K562 (cell line): ENCODE measurements around the gene POLR2J3. TPM values are rescaled to one million over a fixed set of nuclear protein-coding genes. Genes with fewer than 3 reads are reported as not detected.
"Not testable (repeated sequence)": the region's sequence is repeated elsewhere in the genome, so short reads cannot be mapped to it uniquely, and the experiment has no call there.

Source experiments
- ATAC-seq: fragments of 200-7000 bp; cut with Tn5 transposase; 3 replicates; pipeline ENCODE4 v1.9.1; 2020; ENCODE audit warnings: moderate library complexity
- BruUV-seq: library from RNA; stranded (reverse); fragments of 400-500 nt; replicated peaks from 2 replicates; lab custom pipeline; 2021; lab: Mats Ljungman, UMichigan
- CTCF ChIA-PET: fragments of 300-600 bp; formaldehyde crosslinking; extraction: SDS; loops from one replicate; lab custom pipeline; 2021; ENCODE audit warnings: low intra/inter-chr PET ratio; lab: Yijun Ruan, JAX
- POLR2A ChIA-PET: fragments of 300-600, 350-650 bp; sonication (Branson Sonifier 250); formaldehyde crosslinking; extraction: SDS; loops from one replicate; lab custom pipeline; 2021; ENCODE audit warnings: antibody characterized with exemption, inconsistent platforms; lab: Yijun Ruan, JAX
- DNase-seq, 4 experiments: peaks; one replicate each; pipeline versions ENCODE4 v3.0.0 to v3.0.0-alpha.2; 2011 to 2018; ENCODE audit warnings: low spot score in 3 of 4, mixed read lengths in 3 of 4; ENCODE audit errors: extremely low read depth in 1 of 4
- FAIRE-seq: peaks from 2 replicates; lab custom pipeline; 2011; peaks lifted over from hg19 to GRCh38; lab: Jason Lieb, UNC
- H2AFZ ChIP-seq: 2 replicates; pipeline ENCODE4 v1.6.0; 2011; ENCODE audit warnings: low read depth, low read length, control low read depth, inconsistent platforms
- H3K27ac ChIP-seq: fragments of 200-600 bp; 3 replicates; pipeline ENCODE4 v1.8.0; 2011; ENCODE audit warnings: low read depth, mild to moderate bottlenecking, control low read depth, inconsistent platforms, low read length, moderate library complexity, mixed read lengths; ENCODE audit errors: extremely low read depth
- H3K27me3 ChIP-seq, 2 experiments: fragments of 300-600 bp in 1 of 2; 2 replicates in 1 of 2; 3 replicates in 1 of 2; pipeline versions ENCODE4 v1.6.0 to v1.8.0; 2011; ENCODE audit warnings: inconsistent platforms in 2 of 2, low read length in 2 of 2, mild to moderate bottlenecking in 1 of 2, mixed read lengths in 1 of 2, moderate library complexity in 1 of 2; ENCODE audit not compliant: control insufficient read depth in 2 of 2, insufficient read depth in 2 of 2
- H3K36me3 ChIP-seq: fragments of 300-600 bp; 3 replicates; pipeline ENCODE4 v1.8.0; 2011; ENCODE audit warnings: mild to moderate bottlenecking, low read length, inconsistent platforms; ENCODE audit not compliant: control insufficient read depth, insufficient read depth
- H3K4me1 ChIP-seq, 2 experiments: fragments of 200-600 bp in 1 of 2; replicated peaks in 1 of 2; 2 replicates in 1 of 2; 3 replicates in 1 of 2; pipeline versions ENCODE4 v1.5.1 to v1.8.0; 2011; ENCODE audit warnings: inconsistent platforms in 2 of 2, low read length in 2 of 2, mild to moderate bottlenecking in 1 of 2, mixed read lengths in 1 of 2, moderate library complexity in 1 of 2; ENCODE audit not compliant: control insufficient read depth in 2 of 2, insufficient read depth in 2 of 2
- H3K4me2 ChIP-seq: 2 replicates; pipeline ENCODE4 v1.6.1; 2011; ENCODE audit warnings: low read length, control low read depth, inconsistent platforms, mixed read lengths; ENCODE audit not compliant: insufficient read depth
- H3K4me3 ChIP-seq: fragments of 200-600 bp; sonication (generic), shearing (Covaris generic); 2 replicates; pipeline ENCODE4 v1.5.1; 2016; ENCODE audit warnings: control low read depth, inconsistent platforms
- H3K79me2 ChIP-seq: fragments of 200-600 bp; 3 replicates; pipeline ENCODE4 v1.8.0; 2011; ENCODE audit warnings: low read length, inconsistent platforms; ENCODE audit not compliant: control insufficient read depth, insufficient read depth
- H3K9ac ChIP-seq, 2 experiments: 2 replicates each; pipeline versions ENCODE4 v1.6.0 to v1.6.1; 2011; ENCODE audit warnings: low read depth in 2 of 2, low read length in 2 of 2, control low read depth in 1 of 2, inconsistent platforms in 1 of 2, mild to moderate bottlenecking in 1 of 2, mixed read lengths in 1 of 2; ENCODE audit not compliant: insufficient read depth in 1 of 2
- H3K9me1 ChIP-seq: one replicate; pipeline ENCODE4 v1.6.0; 2011; ENCODE audit warnings: inconsistent platforms, mild to moderate bottlenecking, low read length, moderate library complexity; ENCODE audit not compliant: control insufficient read depth, insufficient read depth
- H3K9me3 ChIP-seq: replicated peaks from 2 replicates; pipeline ENCODE4 v1.5.1; 2011; ENCODE audit warnings: low read depth, low read length, inconsistent platforms; ENCODE audit not compliant: control insufficient read depth, insufficient read depth
- H4K20me1 ChIP-seq: replicated peaks from 2 replicates; pipeline ENCODE4 v1.6.1; 2011; ENCODE audit warnings: low read length, inconsistent platforms, mixed read lengths; ENCODE audit not compliant: control insufficient read depth, insufficient read depth
- WGBS: fragments of 100-300 bp; shearing (Covaris generic); methylation state at CpG from one replicate; pipeline ENCODE4 v1.1.6; 2016; ENCODE audit warnings: low coverage, mixed read lengths; ENCODE audit not compliant: insufficient coverage; ENCODE audit errors: missing lambda C conversion rate; 5-methylcytosine and 5-hydroxymethylcytosine counted together
- in situ Hi-C: fragments of 300-500 bp; cut with MboI; formaldehyde crosslinking; loops from 4 replicates; pipeline ENCODE4 v1.15.0; 2018; ENCODE audit warnings: inconsistent platforms, mixed read lengths
- intact Hi-C: fragments of 100-400 bp; cut with micrococcal nuclease; formaldehyde crosslinking; loops from 2 replicates; pipeline ENCODE4 v1.14.2; 2022
- polyA plus RNA-seq, 8 experiments: library from polyadenylated mRNA; depleted of rRNA in 4 of 8; stranded (reverse) in 5 of 8; unstranded in 3 of 8; fragments of >200 nt; fragmentation: Nextera tagmentation in 2 of 8; fragmentation: Illumina TruSeq in 1 of 8; extraction: Ambion mirVana in 2 of 8; extraction: Trizol in 1 of 8; gene quantifications; 2 replicates each; pipeline versions ENCODE4 v1.2.1 to v1.2.3, GENCODE V29; 2011 to 2014; ENCODE audit warnings: inconsistent platforms in 1 of 8, missing spikeins in 1 of 8
- total RNA-seq, 7 experiments: library from RNA; depleted of rRNA in 6 of 7; stranded (reverse); fragments of >200 nt in 6 of 7; fragmentation: Illumina TruSeq in 2 of 7; extraction: Trizol in 2 of 7; gene quantifications; 2 replicates each; pipeline versions ENCODE4 v1.2.1 to v1.2.3, GENCODE V29; 2011 to 2021; ENCODE audit warnings: low replicate concordance in 1 of 7

The POLR2J3 gene
- total and polyA plus RNA-seq, 9 of the 15 experiments (the other 6 are each of a cell fraction or from before 2014, with no cell fraction given): 35.5 to 170 (median 62.9) TPM

GRCh38 chr7:102596036-102596435 lies 23.7 kb upstream of the POLR2J3 start:
- ATAC-seq, H3K9me3 ChIP-seq, H2AFZ ChIP-seq, DNase-seq, POLR2A ChIA-PET, H3K9ac ChIP-seq, CTCF ChIA-PET, H3K79me2 ChIP-seq, H4K20me1 ChIP-seq, H3K36me3 ChIP-seq, H3K4me2 ChIP-seq, H3K27me3 ChIP-seq, H3K4me3 ChIP-seq, intact Hi-C loops, BruUV-seq, FAIRE-seq, in situ Hi-C loops, H3K9me1 ChIP-seq, H3K27ac ChIP-seq, H3K4me1 ChIP-seq: not testable (repeated sequence)
- WGBS: 33% methylated on average over 1 of the region's 10 CpGs

GRCh38 chr7:102593637-102594334 lies 21.4 kb upstream of the POLR2J3 start:
- H3K36me3 ChIP-seq, H3K4me2 ChIP-seq, H3K9me3 ChIP-seq, H4K20me1 ChIP-seq, FAIRE-seq, POLR2A ChIA-PET, H3K9ac ChIP-seq, H3K9me1 ChIP-seq, H3K27me3 ChIP-seq, DNase-seq, H3K4me1 ChIP-seq, H2AFZ ChIP-seq, H3K79me2 ChIP-seq, H3K27ac ChIP-seq, in situ Hi-C loops, ATAC-seq, BruUV-seq, CTCF ChIA-PET, H3K4me3 ChIP-seq, intact Hi-C loops: not testable (repeated sequence)
- WGBS: no CpG with 5 or more reads among the region's 68 CpGs
